HG03432 (cell line): ENCODE results near the gene SLC17A5.
A peak's percentile ranks its signal among the peaks of the same experiment; 100 is the strongest.

Experiments
- ATAC-seq: cut with Tn5 transposase; IDR thresholded peaks from one replicate; pipeline ENCODE4 v1.9.1; 2021; ENCODE audit warnings: mild to moderate bottlenecking, moderate library complexity; ENCODE audit not compliant: unreplicated experiment

Gene SLC17A5

GRCh38 chr6:73667798-73668197 lies 14.0 kb upstream of the SLC17A5 start:
- peak; percentile 37 for ATAC-seq

GRCh38 chr6:73666393-73666792 lies 12.6 kb upstream of the SLC17A5 start:
- no peak for ATAC-seq

- peak; percentile 92 for ATAC-seq
These were observed 12.0 kb upstream of the SLC17A5 start for GRCh38 chr6:73665686-73666319.

- ATAC-seq: no peak
These were observed 10.9 kb upstream of the SLC17A5 start for GRCh38 chr6:73664701-73665100.

- no peak for ATAC-seq
These were observed 3.4 kb upstream of the SLC17A5 start for GRCh38 chr6:73657201-73657600.

- ATAC-seq: no peak
These were observed 2.8 kb upstream of the SLC17A5 start for GRCh38 chr6:73656531-73657145.

GRCh38 chr6:73655341-73655917 lies 1.6 kb upstream of the SLC17A5 start:
- ATAC-seq: no peak

- peak; percentile 47 for ATAC-seq
These were observed 888 bp downstream of the SLC17A5 start for GRCh38 chr6:73652637-73653570.

- no peak for ATAC-seq
These were observed 4.0 kb downstream of the SLC17A5 start for GRCh38 chr6:73649783-73650182.

GRCh38 chr6:73648166-73648565 lies 5.6 kb downstream of the SLC17A5 start:
- ATAC-seq: no peak

- ATAC-seq: no peak
These were observed 8.7 kb downstream of the SLC17A5 start for GRCh38 chr6:73644941-73645591.

- no peak for ATAC-seq
These were observed 9.8 kb downstream of the SLC17A5 start for GRCh38 chr6:73644030-73644429.

- ATAC-seq: no peak
These were observed 11.3 kb downstream of the SLC17A5 start for GRCh38 chr6:73642530-73642929.

GRCh38 chr6:73640179-73640750 lies 13.5 kb downstream of the SLC17A5 start:
- ATAC-seq: no peak

GRCh38 chr6:73639040-73639439 lies 14.8 kb downstream of the SLC17A5 start:
- no peak for ATAC-seq

- ATAC-seq: no peak
These were observed 16.4 kb downstream of the SLC17A5 start for GRCh38 chr6:73637404-73637803.

- ATAC-seq: no peak
These were observed 17.7 kb downstream of the SLC17A5 start for GRCh38 chr6:73636048-73636447.

- ATAC-seq: no peak
These were observed 21.4 kb downstream of the SLC17A5 start for GRCh38 chr6:73632346-73632745.

- ATAC-seq: no peak
These were observed 21.9 kb downstream of the SLC17A5 start for GRCh38 chr6:73631849-73632248.

- no peak for ATAC-seq
These were observed 23.4 kb downstream of the SLC17A5 start for GRCh38 chr6:73630401-73630800.

GRCh38 chr6:73624896-73625295 lies 28.9 kb downstream of the SLC17A5 start:
- no peak for ATAC-seq
